Stimulated activated CD4-positive, alpha-beta T cell treated with anti-CD3 and anti-CD28 coated beads, Interleukin-12 subunit alpha, Interleukin-12 subunit beta, amount 100 ng/mL, for 24 hours (primary cell): ENCODE data around the gene TMEM131.
A peak's percentile ranks its signal among the peaks of the same experiment; 100 is the strongest.

Experiments
- DNase-seq, 2 experiments: peaks; one replicate each; pipeline ENCODE4 v3.0.0-alpha.2; 2020; ENCODE audit warnings: low read depth in 2 of 2

TMEM131 gene

DNA sequence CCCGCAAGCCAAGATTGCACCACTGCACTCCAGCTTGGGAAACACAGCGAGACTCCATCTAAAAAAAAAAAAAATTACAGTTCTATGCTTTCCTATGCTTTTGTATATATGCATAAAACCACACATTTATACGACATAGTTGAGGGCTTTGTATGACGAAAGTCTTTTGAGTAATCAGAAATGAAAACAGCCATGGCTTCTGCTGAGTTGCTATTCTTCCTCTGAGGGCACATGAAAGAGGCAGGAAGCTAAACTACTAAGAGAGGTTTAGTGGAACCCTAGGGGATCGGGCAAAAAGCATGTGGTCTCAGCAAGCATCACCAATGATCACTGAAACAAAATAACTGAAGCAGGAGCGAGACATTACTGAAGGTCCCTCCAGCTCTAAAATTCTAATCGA, 182.8 kb downstream of the TMEM131 start:
- DNase-seq: no peak

DNA sequence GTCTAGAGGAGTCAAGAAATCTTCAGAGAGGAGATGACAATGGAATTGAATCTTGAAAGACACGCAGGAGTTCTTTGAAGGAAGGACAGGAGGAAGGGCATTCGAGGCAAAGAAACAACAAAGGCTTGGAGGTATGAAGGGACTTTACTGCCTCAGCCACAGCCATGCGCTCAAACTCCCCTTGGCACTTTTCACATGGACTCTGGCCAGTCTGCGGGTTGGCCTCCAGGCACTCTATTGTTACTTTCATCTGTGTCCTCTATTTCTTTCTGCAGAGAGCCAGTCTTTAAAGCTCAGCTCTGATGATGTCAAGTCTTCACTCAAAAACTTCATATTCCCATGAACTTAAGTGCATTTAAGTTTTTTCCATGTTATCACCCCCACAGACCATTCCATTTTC, 186.9 kb downstream of the TMEM131 start:
- DNase-seq: no peak

GRCh38 chr2:97806738-97807618, 188.8 kb downstream of the TMEM131 start:
- DNase-seq: peak; percentile 59 to 70

DNA sequence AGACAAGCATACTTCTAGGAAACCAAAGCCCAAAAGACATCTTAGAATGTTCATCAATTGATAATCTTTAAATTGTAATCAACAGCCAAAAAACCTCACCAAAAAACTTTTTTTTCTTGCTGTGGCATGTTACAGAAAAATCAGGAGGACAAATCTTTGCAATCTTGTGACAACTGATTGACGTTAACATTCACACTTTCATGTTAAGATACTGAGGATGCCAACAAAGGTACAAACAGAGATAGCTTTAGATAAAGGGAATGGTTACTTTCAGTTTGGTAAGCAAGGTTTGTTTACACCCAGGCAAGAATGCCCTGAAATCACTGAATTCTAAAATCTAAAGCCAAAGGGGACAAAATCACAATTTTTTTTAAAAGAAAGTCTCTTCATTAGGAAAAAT, 190.0 kb downstream of the TMEM131 start:
- no peak for DNase-seq

- DNase-seq: no peak
These were observed 194.7 kb downstream of the TMEM131 start for GRCh38 chr2:97801028-97801427.

DNA sequence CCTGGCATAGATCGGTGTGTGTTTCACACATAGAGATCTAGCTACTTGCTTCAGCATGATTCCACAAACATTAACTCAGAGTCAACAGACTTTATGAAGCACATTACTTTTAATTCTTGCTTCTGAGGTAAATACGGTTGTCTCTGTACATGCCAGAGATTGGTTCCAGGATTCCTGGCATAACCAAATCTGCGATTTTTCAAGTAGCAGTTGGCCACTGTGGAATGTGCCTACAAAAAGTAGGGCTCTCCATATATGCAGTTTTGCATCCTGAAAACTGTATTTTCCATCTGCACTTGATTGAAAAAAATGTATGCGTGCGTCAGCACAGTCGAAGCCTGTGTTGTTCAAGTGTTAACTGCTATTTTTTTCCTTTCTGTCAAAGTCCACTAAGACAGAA, 197.3 kb downstream of the TMEM131 start:
- DNase-seq: no peak

- no peak for DNase-seq
These were observed 198.4 kb downstream of the TMEM131 start for GRCh38 chr2:97797355-97797754.

DNA sequence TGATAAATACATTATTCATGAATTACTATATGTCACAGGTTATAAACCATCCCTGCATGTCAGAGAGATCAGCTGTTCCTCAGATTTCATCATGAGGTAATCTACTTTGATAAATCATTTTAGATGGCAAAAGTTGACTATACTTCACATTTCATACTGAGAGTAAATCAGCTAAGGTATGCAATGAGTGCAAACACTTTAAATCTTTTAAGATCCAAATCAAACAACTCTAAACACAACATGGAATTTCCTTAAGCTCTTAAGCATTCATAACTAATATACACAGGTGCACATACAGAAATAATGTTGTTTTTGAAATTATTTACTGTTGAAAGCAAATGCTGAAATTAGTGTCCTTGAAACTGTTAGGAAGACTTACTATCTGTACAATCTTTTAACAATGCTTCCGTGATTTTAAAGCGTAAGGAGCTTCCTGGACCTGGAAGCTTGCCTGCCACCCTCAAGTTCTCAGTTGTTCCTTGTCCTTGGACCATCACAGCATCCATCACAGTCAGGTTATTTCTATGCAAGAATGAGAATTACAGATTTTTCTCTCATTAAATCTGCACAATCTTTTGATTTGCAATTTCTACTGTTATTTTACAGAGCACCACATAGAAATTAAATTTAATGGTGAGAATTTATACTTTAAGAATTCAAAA, 199.2 kb downstream of the TMEM131 start:
- no peak for DNase-seq

GRCh38 chr2:97792416-97792815, 203.3 kb downstream of the TMEM131 start:
- DNase-seq: no peak

- DNase-seq: no peak
These were observed 206.6 kb downstream of the TMEM131 start for GRCh38 chr2:97788986-97789644.

DNA sequence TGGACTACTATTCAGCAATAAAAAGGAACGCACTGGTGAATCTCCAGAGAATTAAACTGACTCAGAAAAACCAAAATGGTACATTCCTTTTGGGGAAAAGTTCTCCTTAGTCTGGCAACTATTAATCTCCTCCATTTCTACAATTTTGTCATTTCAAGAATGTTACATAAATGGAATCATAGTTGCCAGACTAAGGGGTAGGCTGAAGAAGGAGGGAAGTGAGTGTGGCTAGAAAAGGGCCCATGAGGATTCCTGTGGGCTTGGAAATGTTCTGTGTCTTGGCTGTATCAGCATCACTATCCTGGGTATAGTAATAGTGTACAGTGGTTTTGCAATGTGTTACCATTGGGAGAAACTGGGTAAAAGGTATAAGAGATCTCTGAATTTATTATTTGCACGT, 209.9 kb downstream of the TMEM131 start:
- no peak for DNase-seq

DNA sequence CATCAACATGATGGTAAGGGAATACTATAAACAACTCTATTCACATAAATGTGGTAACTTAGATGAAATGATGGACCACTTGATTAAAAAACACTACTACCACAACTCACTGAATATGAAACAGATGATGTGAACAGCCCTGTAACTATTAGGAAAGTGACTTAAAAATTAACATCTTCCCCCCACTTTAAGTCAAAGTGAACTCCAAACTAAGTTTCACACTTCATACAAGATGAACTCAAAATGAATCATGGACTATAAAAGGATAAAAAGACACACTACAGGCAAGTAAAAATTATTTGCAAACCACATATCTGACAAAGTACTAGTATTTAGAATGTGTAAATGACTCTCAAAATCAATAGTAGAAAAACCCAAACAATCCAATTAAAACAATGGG, 210.8 kb downstream of the TMEM131 start:
- no peak for DNase-seq

- no peak for DNase-seq
These were observed 213.8 kb downstream of the TMEM131 start for GRCh38 chr2:97781981-97782380.

DNA sequence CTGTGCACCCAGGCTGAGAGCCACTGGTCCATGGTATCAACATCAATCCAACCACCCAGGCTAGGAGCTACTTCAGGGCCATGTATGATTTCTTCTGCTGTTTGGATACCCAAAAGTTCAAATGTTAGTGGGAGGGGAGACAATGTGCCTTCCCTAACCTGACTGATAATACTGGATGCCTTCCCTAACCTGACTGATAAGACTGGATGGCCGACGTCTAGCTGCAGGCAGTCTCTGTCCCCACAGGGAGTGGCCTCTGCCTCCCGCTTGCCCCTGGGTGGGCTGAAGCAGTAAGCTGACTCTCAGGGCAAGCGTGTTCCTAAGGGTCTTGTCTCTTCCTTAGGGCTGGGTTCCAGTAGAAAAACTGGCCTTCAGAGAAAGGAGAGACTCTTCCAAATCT, 216.6 kb downstream of the TMEM131 start:
- no peak for DNase-seq

DNA sequence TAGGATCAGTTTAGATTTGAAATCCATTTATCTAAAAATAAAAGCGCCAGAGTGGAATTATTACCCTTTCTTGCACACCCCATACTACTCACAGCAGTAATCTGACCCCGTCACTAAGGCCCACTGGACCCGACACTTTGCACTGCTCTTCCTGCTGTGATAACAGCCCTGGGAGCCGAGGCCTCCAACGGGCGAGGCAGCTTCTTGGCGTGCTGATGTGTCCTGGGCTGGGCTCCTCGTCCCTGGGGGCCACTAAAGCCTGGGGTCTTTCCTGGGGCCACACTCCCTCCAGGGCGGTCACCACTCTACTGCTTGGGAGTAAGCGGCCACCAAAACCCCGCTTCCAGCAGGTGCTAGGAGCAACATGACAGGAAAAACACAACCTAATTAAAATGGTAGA, 220.7 kb downstream of the TMEM131 start:
- DNase-seq: no peak

DNA sequence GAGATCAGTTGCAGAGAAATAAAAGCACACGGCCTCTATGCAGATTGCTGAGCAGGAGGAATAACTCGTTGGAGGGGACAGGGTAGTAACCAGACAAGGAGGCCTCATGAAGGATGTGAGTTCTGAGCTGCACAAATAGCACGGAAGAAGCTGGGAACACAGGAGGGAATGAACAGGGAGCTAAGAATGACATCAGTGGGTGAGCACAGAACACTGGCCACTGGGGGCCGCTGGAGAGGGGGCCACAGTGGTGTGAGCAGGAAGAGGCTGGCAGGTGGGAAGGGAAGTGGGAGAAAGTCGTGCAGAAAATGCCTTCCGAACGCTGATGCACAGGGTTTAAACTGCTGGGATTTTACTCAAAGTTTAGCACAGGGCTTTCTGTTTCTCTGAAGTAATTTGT, 221.3 kb downstream of the TMEM131 start:
- no peak for DNase-seq

DNA sequence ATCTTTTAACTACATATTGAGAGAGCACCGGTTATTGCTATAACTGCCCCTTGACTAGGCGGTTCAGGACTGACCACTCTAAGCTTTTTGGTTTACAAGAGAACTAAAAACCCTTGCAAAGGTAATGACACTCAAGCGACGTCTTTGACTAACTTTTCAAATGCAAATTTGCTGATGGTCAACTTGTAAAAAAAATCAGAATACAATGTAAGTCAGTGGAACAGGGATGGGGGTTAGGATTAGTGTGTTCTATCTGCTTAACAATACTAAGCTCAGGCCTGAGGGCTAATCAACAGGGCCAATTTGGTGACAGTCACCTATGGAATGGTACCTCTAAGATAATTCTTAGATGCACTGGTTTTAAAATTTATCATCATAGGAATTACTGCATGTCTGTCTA, 225.3 kb downstream of the TMEM131 start:
- DNase-seq: no peak

DNA sequence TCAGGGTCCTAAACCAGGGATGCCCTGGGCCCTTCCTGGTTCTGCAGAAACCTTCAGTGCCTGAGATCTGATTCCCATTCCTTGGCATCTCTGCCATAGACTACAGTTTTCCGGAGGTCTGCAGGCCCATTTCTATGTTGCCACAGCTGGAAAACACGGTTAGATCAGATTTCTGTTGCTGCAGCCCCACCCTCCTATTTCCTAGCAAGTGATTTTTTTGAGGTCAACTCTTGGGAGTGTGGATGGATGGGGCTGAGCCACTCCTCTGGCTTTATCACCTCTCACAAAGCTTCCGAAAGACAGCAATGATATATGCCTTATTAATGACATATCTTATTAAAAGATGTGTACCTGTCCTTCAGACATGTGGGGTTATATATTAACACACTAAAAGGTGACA, 226.0 kb downstream of the TMEM131 start:
- DNase-seq: no peak

DNA sequence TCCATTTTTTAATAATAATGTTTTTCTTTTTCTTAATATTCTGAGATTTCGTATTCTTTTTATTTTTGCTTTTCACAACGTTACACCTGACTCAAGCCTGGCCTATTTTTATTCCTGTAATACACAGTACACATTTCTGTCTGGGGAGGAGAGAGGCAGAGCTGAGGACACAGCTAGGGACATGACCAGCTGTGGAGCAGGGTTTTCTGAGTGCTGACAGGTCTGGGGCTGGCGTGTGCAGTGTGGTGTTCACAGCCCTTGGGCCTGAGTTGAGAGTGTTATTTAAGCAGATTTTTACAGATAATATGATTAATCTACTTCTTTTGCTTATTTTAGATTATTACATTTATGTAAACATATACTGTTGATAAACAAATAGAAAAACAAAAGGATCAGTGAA, 226.4 kb downstream of the TMEM131 start:
- DNase-seq: no peak

DNA sequence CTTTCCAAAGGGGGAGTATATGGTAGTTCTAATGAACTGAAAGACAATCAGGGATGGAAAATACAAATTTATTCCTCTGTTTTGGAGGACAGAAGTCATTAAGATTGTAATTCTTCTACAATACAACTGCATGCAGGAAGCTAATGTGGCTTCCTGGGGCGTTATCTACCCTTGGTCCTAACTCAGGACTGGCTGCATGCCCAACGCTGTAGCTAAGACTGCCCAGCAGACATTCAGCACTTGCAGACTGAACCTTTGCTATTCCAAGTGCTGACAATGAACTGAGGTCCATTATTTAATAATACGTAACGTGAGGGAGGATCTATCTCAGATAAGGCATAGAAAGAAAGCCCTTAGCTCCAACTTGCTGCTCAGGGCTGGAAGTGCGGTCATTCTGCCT, 229.2 kb downstream of the TMEM131 start:
- DNase-seq: no peak

DNA sequence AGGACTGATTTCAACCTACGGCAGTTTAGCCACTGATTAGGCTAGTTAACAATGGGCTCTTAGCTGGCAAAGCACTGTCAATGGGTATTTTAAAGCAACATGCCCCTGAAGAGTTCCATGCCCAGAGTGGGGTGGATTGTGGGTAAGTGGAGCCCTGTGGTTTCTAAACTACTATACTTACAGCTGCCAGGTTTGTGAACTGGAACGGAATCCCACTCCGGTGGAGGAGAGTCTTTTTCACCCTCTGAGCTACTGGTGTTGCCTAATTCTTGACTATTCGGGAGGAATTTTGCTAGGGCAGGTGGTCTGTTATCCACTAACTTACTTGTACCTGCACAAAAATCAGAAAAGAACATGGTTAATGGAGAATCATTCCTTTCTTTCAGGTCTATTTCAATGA, 229.8 kb downstream of the TMEM131 start:
- DNase-seq: no peak

GRCh38 chr2:97764559-97765263, 231.0 kb downstream of the TMEM131 start:
- no peak for DNase-seq
